ENCODE data around the gene KCNT1. TPM values are rescaled to one million over a fixed set of nuclear protein-coding genes. Genes with fewer than 3 reads are reported as not detected.

Gene KCNT1
- total RNA-seq, 1 experiment from 2014 or later = 0.17 TPM

GRCh38 chr9:135692410-135692809, 9.6 kb upstream of the KCNT1 start:
- no peaks in the 10 kb centered on the region for H3K27me3 ChIP-seq (ENCODE audit: insufficient read depth, low read length)
- no peaks in the 10 kb centered on the region for H3K79me2 ChIP-seq (ENCODE audit: insufficient read depth, low read length)
- no peak overlapping the region for H3K27ac ChIP-seq (ENCODE audit: low read depth, low read length)
- ChIA-PET POLR2A (no interaction called here), RAD21 (ENCODE audit: low non-redundant PET in 1 of 2, low total read pairs in 2 of 2, uncharacterized antibody in 2 of 2, unreplicated experiment in 2 of 2) (no interaction called here), CTCF (no interaction called here)
- ATAC-seq = peak; percentile 41
- H3K9me3 ChIP-seq (ENCODE audit: control insufficient read depth in 1 of 2, insufficient read depth in 1 of 2, low read depth in 1 of 2, low read length in 2 of 2) = no peaks in the 10 kb centered on the region
- no TSS peak for BruUV-seq (replicated peaks)
- H3K9me2 ChIP-seq (ENCODE audit: insufficient read depth) = no peaks in the 10 kb centered on the region
- H3K4me1 ChIP-seq (ENCODE audit: control insufficient read depth in 1 of 2, insufficient read depth in 2 of 2, low read length in 2 of 2) = peaks cover 4 to 16% of the 10 kb centered on the region in 2 experiments; a peak in 3 of 4 replicates
- no peaks in the 10 kb centered on the region for H3K36me3 ChIP-seq (ENCODE audit: control insufficient read depth in 1 of 2, insufficient read depth in 2 of 2, low read length in 2 of 2)
- no peak overlapping the region for H3K9ac ChIP-seq (ENCODE audit: low read length)
- TF ChIP-seq ATF3 (IDR thresholded peaks at IDR 0.05) (no peak), EGR1 (IDR thresholded peaks at IDR 0.05; ENCODE audit: low read depth) (peak; percentile 91)
- intact Hi-C loops (cut with micrococcal nuclease) = no loop called here
- no peak overlapping the region for H3K4me3 ChIP-seq (replicated peaks in 1 of 2; ENCODE audit: low read depth in 1 of 2, low read length in 2 of 2)
- peak overlapping the region; percentile 47 for H3K4me2 ChIP-seq (ENCODE audit: low read length)
- no peaks in the 10 kb centered on the region for H4K20me1 ChIP-seq (ENCODE audit: insufficient read depth)
- no peak overlapping the region for H2AFZ ChIP-seq (ENCODE audit: low read depth, low read length, poor library complexity, severe bottlenecking)
- no peak for DNase-seq (ENCODE audit: low read depth, low spot score)

- RAD21 ChIA-PET (ENCODE audit: low non-redundant PET in 1 of 2, low total read pairs in 2 of 2, uncharacterized antibody in 2 of 2, unreplicated experiment in 2 of 2) = no interaction called here
- intact Hi-C loops (cut with micrococcal nuclease) = no loop called here
These were observed 8.7 kb upstream of the KCNT1 start for GRCh38 chr9:135693265-135693664.

More at GRCh38 chr9:135693265-135693664, 8.7 kb upstream of the KCNT1 start:
- Histone ChIP-seq H3K4me2 (ENCODE audit: low read length) (no peak overlapping the region), H3K4me3 (replicated peaks in 1 of 2; ENCODE audit: low read depth in 1 of 2, low read length in 2 of 2) (no peak overlapping the region), H3K4me1 (ENCODE audit: control insufficient read depth in 1 of 2, insufficient read depth in 2 of 2, low read length in 2 of 2) (peaks cover 4 to 16% of the 10 kb centered on the region in 2 experiments; a peak in 3 of 4 replicates), H3K9me2 (ENCODE audit: insufficient read depth) (no peaks in the 10 kb centered on the region), H3K36me3 (ENCODE audit: control insufficient read depth in 1 of 2, insufficient read depth in 2 of 2, low read length in 2 of 2) (no peaks in the 10 kb centered on the region), H3K9me3 (ENCODE audit: control insufficient read depth in 1 of 2, insufficient read depth in 1 of 2, low read depth in 1 of 2, low read length in 2 of 2) (no peaks in the 10 kb centered on the region), H3K79me2 (ENCODE audit: insufficient read depth, low read length) (no peaks in the 10 kb centered on the region), H3K27me3 (ENCODE audit: insufficient read depth, low read length) (no peaks in the 10 kb centered on the region), H3K9ac (ENCODE audit: low read length) (no peak overlapping the region), H2AFZ (ENCODE audit: low read depth, low read length, poor library complexity, severe bottlenecking) (no peak overlapping the region), H3K27ac (ENCODE audit: low read depth, low read length) (no peak overlapping the region), H4K20me1 (ENCODE audit: insufficient read depth) (no peaks in the 10 kb centered on the region)
- TF ChIP-seq ZFX (IDR thresholded peaks at IDR 0.05) = no peak
- no peak for TF ChIP-seq TCF7L2 (IDR thresholded peaks at IDR 0.05; ENCODE audit: borderline replicate concordance, extremely low read depth, insufficient read depth, insufficient read length)
- no peak for TF ChIP-seq SIN3A (IDR thresholded peaks at IDR 0.05; ENCODE audit: low read depth)
- no peak for TF ChIP-seq EZH2 (IDR thresholded peaks at IDR 0.05)
- no peak for TF ChIP-seq ZBTB33 (IDR thresholded peaks at IDR 0.05; ENCODE audit: extremely low read depth, insufficient replicate concordance, low read length)
- no peak for TF ChIP-seq JUND (IDR thresholded peaks at IDR 0.05)
- no peak for TF ChIP-seq EZH2phosphoT487 (IDR thresholded peaks at IDR 0.05; ENCODE audit: borderline replicate concordance)
- no peak for TF ChIP-seq ELF1 (IDR thresholded peaks at IDR 0.05; ENCODE audit: borderline replicate concordance, low read depth)
- TF ChIP-seq CEBPB (IDR thresholded peaks at IDR 0.05; ENCODE audit: low read depth) = no peak
- TF ChIP-seq POLR2A (IDR thresholded peaks at IDR 0.05; ENCODE audit: borderline replicate concordance, extremely low read depth, insufficient read depth, insufficient read length) = no peak
- TF ChIP-seq POLR2AphosphoS5 (IDR thresholded peaks at IDR 0.05; ENCODE audit: low read depth, low read length) = no peak
- TF ChIP-seq CTCF (IDR thresholded peaks at IDR 0.05 in 2 of 3, conservative IDR thresholded peaks at IDR 0.05 in 1 of 3; ENCODE audit: borderline replicate concordance in 1 of 3, insufficient read depth in 1 of 3, low read depth in 2 of 3, low read length in 2 of 3) = no peak
- no peak for TF ChIP-seq YY1 (IDR thresholded peaks at IDR 0.05; ENCODE audit: extremely low read depth, insufficient replicate concordance, low read depth, low read length)
- BruUV-seq (replicated peaks) = no TSS peak
- POLR2A ChIA-PET = no interaction called here
- no peak for DNase-seq (ENCODE audit: low read depth, low spot score)
- no peak for ATAC-seq
- CTCF ChIA-PET = no interaction called here

Measured in HCT116 (cell line).